DOHH2 (cell line): ENCODE data around the gene PTPRT.

Experiments
- CTCF ChIP-seq: fragments of 200-600 bp; sonication (generic); IDR thresholded peaks from one replicate; pipeline ENCODE4 v1.5.1; 2014; ENCODE audit warnings: antibody characterized with exemption, mild to moderate bottlenecking, low read depth, low read length; ENCODE audit not compliant: poor library complexity, severe bottlenecking
- EZH2phosphoT487 ChIP-seq: fragments of 200-600 bp; sonication (generic); IDR thresholded peaks from 2 replicates; pipeline ENCODE4 v1.6.1; 2017; ENCODE audit warnings: borderline replicate concordance, mild to moderate bottlenecking, antibody characterized with exemption, low read length, moderate library complexity, mixed read lengths

DNA sequence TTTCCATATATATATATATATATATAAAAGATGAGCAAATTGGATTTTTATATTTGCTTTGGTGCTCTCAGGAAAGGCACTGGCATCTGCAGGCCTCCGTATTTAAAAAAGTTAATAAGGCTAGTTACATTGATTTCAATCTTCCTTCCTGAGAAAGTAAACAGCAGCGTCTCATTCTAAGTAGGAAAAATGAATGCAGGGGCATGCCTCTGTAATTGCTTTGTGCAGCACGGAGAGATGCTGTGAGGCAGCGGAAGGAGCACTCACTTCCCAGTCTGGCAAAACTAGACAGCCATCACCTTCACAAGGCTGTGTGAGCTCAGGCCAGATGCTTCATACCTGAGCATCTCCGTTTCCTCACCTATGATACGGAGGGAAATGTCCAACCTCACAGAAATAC, 303.7 kb downstream of the PTPRT start:
- TF ChIP-seq CTCF (no peak), EZH2phosphoT487 (no peak)
